Body of pancreas (tissue), 4 donors: ENCODE measurements around the gene UBE2D2. TPM values are rescaled to one million over a fixed set of nuclear protein-coding genes. Genes with fewer than 3 reads are reported as not detected.

Experiments used
- ATAC-seq: fragments of 150-250 bp; one replicate; pipeline ENCODE4 v1.9.1; 2016
- DNase-seq, 4 donors: peaks; one replicate each; pipeline ENCODE4 v3.0.0-alpha.2; 2019
- H3K27ac ChIP-seq, 4 donors: fragments of 200-600 bp; sonication (generic); 1 replicate in 3 of 4; 2 replicates in 1 of 4; pipeline versions ENCODE4 v1.5.1 to v1.6.1; 2016 to 2019; ENCODE audit warnings: mild to moderate bottlenecking in 1 of 4, mixed read lengths in 1 of 4, moderate library complexity in 1 of 4
- H3K27me3 ChIP-seq, 2 donors: fragments of 200-600 bp; sonication (generic); one replicate each; pipeline ENCODE4 v1.6.0; 2016; ENCODE audit warnings: mild to moderate bottlenecking in 1 of 2
- H3K36me3 ChIP-seq, 2 donors: fragments of 200-600 bp; sonication (generic); replicated peaks in 1 of 2; 2 replicates each; pipeline ENCODE4 v1.5.1; 2016; ENCODE audit warnings: low read depth in 2 of 2; ENCODE audit not compliant: insufficient read depth in 1 of 2
- H3K4me1 ChIP-seq: fragments of 200-600 bp; sonication (generic); one replicate; pipeline ENCODE4 v1.6.0; 2016
- H3K4me3 ChIP-seq, 2 donors: fragments of 200-600 bp; sonication (generic); 1 replicate in 1 of 2; 2 replicates in 1 of 2; pipeline ENCODE4 v1.5.1; 2016 to 2019
- H3K9me3 ChIP-seq, 3 donors: fragments of 200-600 bp; sonication (generic); 1 replicate in 2 of 3; 2 replicates in 1 of 3; pipeline ENCODE4 v1.5.1; 2016
- CTCF ChIP-seq, 7 experiments: fragments of 450-650 bp in 4 of 7; fragments of 200-600 bp in 3 of 7; sonication (generic) in 3 of 7; IDR thresholded peaks; one replicate each; pipeline ENCODE4 v1.5.1; 2016 to 2019; ENCODE audit warnings: antibody characterized with exemption in 7 of 7
- POLR2A ChIP-seq, 3 donors: fragments of 450-650 bp; IDR thresholded peaks; one replicate each; pipeline ENCODE4 v1.6.1; 2016; ENCODE audit warnings: antibody characterized with exemption in 3 of 3, mild to moderate bottlenecking in 2 of 3
- WGBS, 2 donors: methylation state at CpG; one replicate each; pipeline ENCODE4 v1.1.5; 2017; 5-methylcytosine and 5-hydroxymethylcytosine counted together
- intact Hi-C: fragments of 100-400 bp; cut with DNase I; formaldehyde crosslinking; loops from one replicate; pipeline ENCODE4 v1.15.1; 2023
- total RNA-seq, 2 donors: library from RNA; depleted of rRNA; stranded (reverse); fragments of >200 nt; gene quantifications; one replicate each; pipeline ENCODE4 v1.1.0, GENCODE V29; 2016

UBE2D2 gene
- total RNA-seq, 2 donors from 2014 or later: 38.9 to 102 TPM

- no peak for DNase-seq
- Histone ChIP-seq H3K27ac (no peak overlapping the region), H3K36me3 (no peaks in the 10 kb centered on the region), H3K9me3 (no peaks in the 10 kb centered on the region), H3K4me3 (no peak overlapping the region), H3K27me3 (no peaks in the 10 kb centered on the region), H3K4me1 (no peaks in the 10 kb centered on the region)
- WGBS, 2 donors: 64 to 75% methylated on average over 2 of the region's 2 CpGs
- no peak for ATAC-seq
- TF ChIP-seq CTCF (IDR thresholded peaks at IDR 0.05): no peak
- no peak for TF ChIP-seq POLR2A (IDR thresholded peaks at IDR 0.05)
- intact Hi-C loops: no loop called here
These were observed 9.8 kb upstream of the UBE2D2 start for GRCh38 chr5:139551191-139551889.

- H3K27ac ChIP-seq: no peak overlapping the region
- no peak overlapping the region for H3K4me3 ChIP-seq
- DNase-seq: no peak
- ATAC-seq: no peak
- H3K36me3 ChIP-seq: no peaks in the 10 kb centered on the region
- TF ChIP-seq CTCF (IDR thresholded peaks at IDR 0.05): no peak
- H3K4me1 ChIP-seq: no peaks in the 10 kb centered on the region
- H3K9me3 ChIP-seq: no peaks in the 10 kb centered on the region
- intact Hi-C loops: no loop called here
- no peaks in the 10 kb centered on the region for H3K27me3 ChIP-seq
- WGBS, 2 donors: 80 to 91% methylated on average over 11 of the region's 11 CpGs
These were observed 8.1 kb upstream of the UBE2D2 start for GRCh38 chr5:139552893-139553575.

- ATAC-seq (no peak), DNase-seq (no peak)
- H3K27me3 ChIP-seq: no peaks in the 10 kb centered on the region
- WGBS, 2 donors: 78 to 80% methylated on average over 4 of the region's 4 CpGs
- H3K36me3 ChIP-seq: no peaks in the 10 kb centered on the region
- no peak overlapping the region for H3K4me3 ChIP-seq
- TF ChIP-seq POLR2A (IDR thresholded peaks at IDR 0.05) (no peak), CTCF (IDR thresholded peaks at IDR 0.05) (no peak)
- H3K4me1 ChIP-seq: no peaks in the 10 kb centered on the region
- H3K27ac ChIP-seq: no peak overlapping the region
- H3K9me3 ChIP-seq: no peaks in the 10 kb centered on the region
- intact Hi-C loops: no loop called here
These were observed 6.9 kb upstream of the UBE2D2 start for GRCh38 chr5:139554264-139554663.

- no peaks in the 10 kb centered on the region for H3K27me3 ChIP-seq
- intact Hi-C loops: no loop called here
- H3K9me3 ChIP-seq: no peaks in the 10 kb centered on the region
- H3K27ac ChIP-seq: no peak overlapping the region
- 70 to 89% methylated on average over 2 of the region's 2 CpGs for whole genome bisulfite sequencing, 2 donors
- TF ChIP-seq CTCF (IDR thresholded peaks at IDR 0.05) (no peak), POLR2A (IDR thresholded peaks at IDR 0.05) (no peak)
- no peak for DNase-seq
- H3K4me1 ChIP-seq: peaks cover 9% of the 10 kb centered on the region
- no peaks in the 10 kb centered on the region for H3K36me3 ChIP-seq
- no peak overlapping the region for H3K4me3 ChIP-seq
- ATAC-seq: no peak
These were observed 3.3 kb upstream of the UBE2D2 start for GRCh38 chr5:139557811-139558210.
